DOHH2 (cell line): ENCODE results near the gene METTL23.

Experiments
- EZH2phosphoT487 ChIP-seq: fragments of 200-600 bp; sonication (generic); IDR thresholded peaks from 2 replicates; pipeline ENCODE4 v1.6.1; 2017; ENCODE audit warnings: borderline replicate concordance, mild to moderate bottlenecking, antibody characterized with exemption, low read length, moderate library complexity, mixed read lengths
- TF ChIP-seq, protein P1 (sequence below): fragments of 200-600 bp; sonication (generic); IDR thresholded peaks from one replicate; pipeline ENCODE4 v1.5.1; 2014; ENCODE audit warnings: antibody characterized with exemption, mild to moderate bottlenecking, low read depth, low read length; ENCODE audit not compliant: poor library complexity, severe bottlenecking

- TF ChIP-seq, protein P1, sequence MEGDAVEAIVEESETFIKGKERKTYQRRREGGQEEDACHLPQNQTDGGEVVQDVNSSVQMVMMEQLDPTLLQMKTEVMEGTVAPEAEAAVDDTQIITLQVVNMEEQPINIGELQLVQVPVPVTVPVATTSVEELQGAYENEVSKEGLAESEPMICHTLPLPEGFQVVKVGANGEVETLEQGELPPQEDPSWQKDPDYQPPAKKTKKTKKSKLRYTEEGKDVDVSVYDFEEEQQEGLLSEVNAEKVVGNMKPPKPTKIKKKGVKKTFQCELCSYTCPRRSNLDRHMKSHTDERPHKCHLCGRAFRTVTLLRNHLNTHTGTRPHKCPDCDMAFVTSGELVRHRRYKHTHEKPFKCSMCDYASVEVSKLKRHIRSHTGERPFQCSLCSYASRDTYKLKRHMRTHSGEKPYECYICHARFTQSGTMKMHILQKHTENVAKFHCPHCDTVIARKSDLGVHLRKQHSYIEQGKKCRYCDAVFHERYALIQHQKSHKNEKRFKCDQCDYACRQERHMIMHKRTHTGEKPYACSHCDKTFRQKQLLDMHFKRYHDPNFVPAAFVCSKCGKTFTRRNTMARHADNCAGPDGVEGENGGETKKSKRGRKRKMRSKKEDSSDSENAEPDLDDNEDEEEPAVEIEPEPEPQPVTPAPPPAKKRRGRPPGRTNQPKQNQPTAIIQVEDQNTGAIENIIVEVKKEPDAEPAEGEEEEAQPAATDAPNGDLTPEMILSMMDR: no peak
- no peak for TF ChIP-seq EZH2phosphoT487
Observed at GRCh38 chr17:76709077-76709950, 17.3 kb upstream of the METTL23 start.
